Testis (tissue), 3 donors: ENCODE results near the gene AGAP2. TPM values are rescaled to one million over a fixed set of nuclear protein-coding genes. Genes with fewer than 3 reads are reported as not detected.

Experiments
- DNase-seq: peaks from one replicate; pipeline ENCODE4 v3.0.0-alpha.2; 2019
- H3K27ac ChIP-seq, 2 donors: fragments of 200-600 bp; sonication (generic); one replicate each; pipeline ENCODE4 v1.5.1; 2019
- H3K27me3 ChIP-seq: fragments of 200-600 bp; sonication (generic); one replicate; pipeline ENCODE4 v1.5.1; 2019
- H3K36me3 ChIP-seq: fragments of 200-600 bp; sonication (generic); one replicate; pipeline ENCODE4 v1.5.1; 2017; ENCODE audit warnings: low read depth; ENCODE audit errors: missing control alignments
- H3K4me1 ChIP-seq: fragments of 200-600 bp; sonication (generic); one replicate; pipeline ENCODE4 v1.5.1; 2019
- H3K4me3 ChIP-seq, 2 donors: fragments of 200-600 bp; sonication (generic); one replicate each; pipeline ENCODE4 v1.5.1; 2017 to 2019
- H3K9me3 ChIP-seq: fragments of 200-600 bp; sonication (generic); one replicate; pipeline ENCODE4 v1.5.1; 2017
- CTCF ChIP-seq, 3 experiments: fragments of 450-650 bp in 2 of 3; fragments of 200-600 bp in 1 of 3; sonication (generic) in 1 of 3; IDR thresholded peaks; one replicate each; pipeline ENCODE4 v1.5.1; 2016 to 2019; ENCODE audit warnings: antibody characterized with exemption in 3 of 3, mild to moderate bottlenecking in 2 of 3, moderate library complexity in 1 of 3
- POLR2A ChIP-seq: fragments of 450-650 bp; IDR thresholded peaks from one replicate; pipeline ENCODE4 v1.6.1; 2017; ENCODE audit warnings: antibody characterized with exemption, mild to moderate bottlenecking, moderate library complexity
- WGBS, 2 donors: methylation state at CpG; one replicate each; pipeline ENCODE4 v1.1.5; 2018; 5-methylcytosine and 5-hydroxymethylcytosine counted together
- intact Hi-C: fragments of 100-400 bp; cut with DNase I; formaldehyde crosslinking; loops from one replicate; pipeline ENCODE4 v1.15.1; 2023; ENCODE audit warnings: low total_unique reads
- polyA plus RNA-seq: library from polyadenylated mRNA; stranded (reverse); fragments of 350-450 nt; fragmentation: Illumina TruSeq; extraction: RNeasy Lipid Tissue Mini Kit (QIAGEN cat#74804); gene quantifications from one replicate; pipeline ENCODE4 v1.2.3, GENCODE V29; 2014; ENCODE audit warnings: low read depth, low replicate concordance; ENCODE audit not compliant: insufficient read depth
- total RNA-seq, 2 donors: library from RNA; depleted of rRNA; stranded (reverse); fragments of >200 nt; gene quantifications; one replicate each; pipeline ENCODE4 v1.2.3, GENCODE V29; 2016

The AGAP2 gene
- total and polyA plus RNA-seq, 3 donors from 2014 or later: 1.9 to 3.2 (median 2.7) TPM

- H3K4me3 ChIP-seq: no peak overlapping the region
- 83 to 87% methylated on average over 4 of the region's 4 CpGs for WGBS, 2 donors
- intact Hi-C loops: no loop called here
- no peak overlapping the region for H3K27ac ChIP-seq
- TF ChIP-seq POLR2A: no peak
- TF ChIP-seq CTCF (IDR thresholded peaks at IDR 0.05): no peak
- H3K27me3 ChIP-seq: no peaks in the 10 kb centered on the region
- H3K9me3 ChIP-seq: no peaks in the 10 kb centered on the region
- H3K36me3 ChIP-seq: no peaks in the 10 kb centered on the region
- no peak for DNase-seq
- peaks cover 17% of the 10 kb centered on the region for H3K4me1 ChIP-seq
These were observed 19.2 kb upstream of the AGAP2 start for GRCh38 chr12:57757771-57758170.

- intact Hi-C loops: no loop called here
- no peaks in the 10 kb centered on the region for H3K36me3 ChIP-seq
- peaks cover 19% of the 10 kb centered on the region for H3K4me1 ChIP-seq
- peak; percentile 57 for DNase-seq
- H3K4me3 ChIP-seq: peak overlapping the region in 1 of 2 donors; percentile 70
- H3K9me3 ChIP-seq: no peaks in the 10 kb centered on the region
- no peaks in the 10 kb centered on the region for H3K27me3 ChIP-seq
- TF ChIP-seq CTCF (IDR thresholded peaks at IDR 0.05) (peak in 2 of 3 experiments; percentile 16 to 45), POLR2A (no peak)
- 48 to 68% methylated on average over 19 to 22 of the region's 22 CpGs for WGBS, 2 donors
- no peak overlapping the region for H3K27ac ChIP-seq
These were observed 18.1 kb upstream of the AGAP2 start for GRCh38 chr12:57756406-57757341.

- H3K27ac ChIP-seq: no peak overlapping the region
- peak overlapping the region; percentile 70 to 71 for H3K4me3 ChIP-seq
- no peaks in the 10 kb centered on the region for H3K36me3 ChIP-seq
- 2 to 16% methylated on average over 10 to 51 of the region's 76 CpGs for WGBS, 2 donors
- H3K4me1 ChIP-seq: peaks cover 27% of the 10 kb centered on the region
- DNase-seq: no peak
- H3K9me3 ChIP-seq: no peaks in the 10 kb centered on the region
- intact Hi-C loops: no loop called here
- H3K27me3 ChIP-seq: no peaks in the 10 kb centered on the region
- TF ChIP-seq POLR2A (no peak), CTCF (IDR thresholded peaks at IDR 0.05) (no peak)
These were observed 17.2 kb upstream of the AGAP2 start for GRCh38 chr12:57755454-57756372.

GRCh38 chr12:57755194-57755453 is 16.6 kb upstream of the AGAP2 start:
- Histone ChIP-seq H3K27me3 (no peaks in the 10 kb centered on the region), H3K27ac (no peak overlapping the region), H3K4me1 (peaks cover 27% of the 10 kb centered on the region), H3K9me3 (no peaks in the 10 kb centered on the region), H3K4me3 (peak overlapping the region; percentile 70 to 71), H3K36me3 (no peaks in the 10 kb centered on the region)
- TF ChIP-seq CTCF (IDR thresholded peaks at IDR 0.05): no peak
- no peak for TF ChIP-seq POLR2A
- 0% methylated on average over 18 of the region's 34 CpGs; no CpG with 5 or more reads in 1 of the 2 donors for WGBS, 2 donors
- intact Hi-C loops: no loop called here
- DNase-seq: no peak
